GM21367 (cell line): ENCODE results near the gene RAP1B.

ENCODE experiments used
- ATAC-seq: cut with Tn5 transposase; IDR thresholded peaks from one replicate; pipeline ENCODE4 v1.9.1; 2021; ENCODE audit not compliant: unreplicated experiment

Gene RAP1B

DNA sequence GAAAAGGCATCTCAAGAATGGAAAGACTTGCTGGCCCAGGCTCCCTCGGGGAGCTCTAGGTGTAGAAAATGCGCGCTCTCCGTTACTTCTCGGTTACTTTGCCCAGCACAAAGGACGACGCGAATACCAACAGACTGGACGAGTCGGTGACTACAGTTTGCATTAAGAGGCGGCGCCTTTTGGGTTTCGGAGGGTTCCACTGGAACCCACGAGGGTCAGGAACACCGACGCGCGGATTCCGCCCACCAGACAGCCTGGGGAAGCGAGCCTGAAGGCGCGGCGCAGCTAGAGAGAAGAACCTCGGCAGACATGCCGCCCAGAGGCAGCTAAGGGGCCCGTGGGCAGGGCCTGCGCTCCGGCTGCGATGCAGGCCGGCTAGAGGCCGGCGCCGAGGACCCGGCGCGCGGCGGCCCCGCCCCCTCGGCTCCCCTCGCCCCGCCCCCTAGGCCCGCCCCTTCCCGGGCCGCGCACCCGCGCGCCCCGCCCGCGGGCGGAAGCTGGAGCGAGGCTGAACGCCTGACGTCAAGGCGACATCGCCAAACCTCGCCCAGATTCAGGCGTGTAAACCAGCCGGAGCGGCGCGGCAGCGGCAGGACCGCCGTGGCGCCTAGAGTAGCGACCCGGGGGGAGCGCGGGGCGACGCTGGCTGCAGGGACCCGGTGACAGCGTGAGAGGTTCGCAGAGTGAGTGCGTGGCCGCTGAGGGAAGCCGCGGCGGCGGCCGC lies at the start of gene RAP1B:
TSS of gene RAP1B (plus strand) at position 530 of the 724 bp plus-strand sequence. CDS start 37,826 bp downstream, outside the sequence.
- peak; percentile 71 for ATAC-seq

DNA sequence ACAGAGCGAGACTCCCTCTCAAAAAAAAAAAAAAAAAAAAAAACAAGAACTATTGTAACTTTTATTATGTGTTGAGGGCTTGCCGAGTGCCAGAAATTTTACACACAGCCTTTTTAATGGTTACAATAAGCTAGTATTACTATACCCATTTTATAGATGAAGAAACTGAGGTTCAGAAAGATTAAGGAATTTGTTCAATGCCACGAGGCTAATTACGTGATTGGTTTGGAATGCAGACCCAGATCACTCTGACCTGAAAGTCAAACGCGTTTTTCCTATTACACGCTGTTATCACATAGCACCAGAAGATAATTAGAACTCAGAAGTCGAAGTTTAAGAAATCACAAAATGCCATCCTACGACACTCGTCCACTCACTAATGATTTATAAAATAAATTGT lies 48.9 kb upstream of the RAP1B start:
- no peak for ATAC-seq

DNA sequence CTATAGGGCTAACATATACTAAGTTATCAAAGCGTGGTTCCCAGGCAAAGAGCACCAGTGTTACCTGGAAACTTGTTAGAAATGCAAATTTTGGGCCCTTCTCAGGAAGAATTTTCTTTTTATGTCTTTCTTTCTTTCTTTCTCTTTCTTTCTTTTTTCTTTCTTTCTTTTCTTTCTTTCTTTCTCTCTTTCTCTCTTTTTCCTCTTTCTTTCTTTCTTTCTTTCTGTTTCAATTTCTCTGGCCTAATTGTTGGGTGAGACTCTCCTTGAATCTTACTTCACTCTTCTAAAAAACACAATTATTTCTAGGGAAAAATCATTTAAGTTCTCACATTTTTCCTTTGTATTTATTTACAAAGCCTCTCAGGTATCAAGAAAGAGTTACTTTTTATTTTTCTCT lies 46.5 kb upstream of the RAP1B start:
- ATAC-seq: no peak

DNA sequence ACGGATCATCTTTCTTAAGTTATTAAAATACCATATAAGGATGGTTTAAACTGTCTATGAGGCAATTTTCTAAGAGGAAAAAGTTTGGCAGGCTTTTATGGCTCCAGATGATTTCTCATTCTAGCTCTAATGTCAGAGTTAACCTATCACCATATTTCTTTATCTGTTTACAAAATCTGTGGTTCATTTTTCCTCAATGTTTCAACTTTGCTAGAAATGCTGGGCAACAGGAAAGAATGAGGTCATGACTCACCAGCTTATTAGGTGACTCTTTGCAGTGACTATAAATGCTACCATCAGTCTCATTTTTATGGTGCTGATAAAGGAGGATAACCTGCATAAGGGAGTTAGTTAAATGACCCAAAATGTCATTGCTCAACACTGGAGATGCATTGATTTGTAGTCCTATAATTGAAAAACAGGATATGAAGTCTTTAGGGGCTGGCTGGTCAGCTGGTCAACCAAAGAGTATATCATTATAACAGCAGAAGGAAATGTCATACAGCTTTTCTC lies 45.3 kb upstream of the RAP1B start:
- no peak for ATAC-seq

DNA sequence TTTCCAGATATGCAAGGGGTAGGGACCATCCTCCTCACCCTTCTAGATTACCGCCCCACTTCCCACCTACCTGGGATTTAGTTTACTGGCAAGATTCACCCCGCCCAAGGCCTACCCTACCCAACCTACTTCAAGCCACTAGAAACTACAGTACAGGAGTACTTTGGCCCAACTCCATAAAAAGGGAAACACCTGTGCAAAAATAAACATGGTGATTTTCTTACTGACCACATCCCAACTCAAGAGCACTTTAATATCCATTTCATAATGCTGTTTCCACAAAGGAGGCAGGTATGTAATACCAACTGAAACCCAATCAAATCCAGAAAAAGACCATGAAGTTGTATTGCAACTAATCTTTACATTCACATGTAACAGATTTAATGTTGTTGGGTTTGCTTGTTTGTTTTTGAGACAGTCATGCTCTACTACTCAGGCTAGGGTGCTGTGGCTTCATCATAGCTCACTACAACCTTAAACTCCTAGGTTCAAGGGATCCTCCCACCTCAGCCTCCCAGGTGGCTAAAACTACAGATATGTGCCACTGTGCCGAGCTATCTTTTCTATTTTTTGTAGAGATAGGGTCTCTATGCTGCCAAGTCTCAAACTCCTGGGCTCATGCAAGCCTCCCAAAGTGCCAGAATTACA lies 41.7 kb upstream of the RAP1B start:
- no peak for ATAC-seq

DNA sequence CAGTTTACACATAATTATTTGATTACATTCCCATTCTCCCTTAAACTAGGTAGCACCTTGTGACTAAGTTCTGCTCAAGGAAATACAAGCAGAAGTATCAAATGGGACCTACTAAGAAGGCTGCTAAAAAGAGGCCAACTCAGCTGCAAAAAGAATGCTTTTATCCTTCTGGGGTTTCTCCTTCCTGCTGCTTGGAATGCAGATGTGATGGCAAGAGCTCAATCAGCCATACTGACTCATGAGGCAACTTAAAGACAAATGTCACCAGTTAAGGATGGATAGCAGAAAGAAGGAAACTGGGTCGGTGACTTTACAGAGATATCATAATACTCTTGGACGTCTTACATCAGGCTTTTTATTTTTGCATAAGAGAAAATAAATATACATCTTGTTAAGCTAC lies 38.0 kb upstream of the RAP1B start:
- ATAC-seq: no peak

DNA sequence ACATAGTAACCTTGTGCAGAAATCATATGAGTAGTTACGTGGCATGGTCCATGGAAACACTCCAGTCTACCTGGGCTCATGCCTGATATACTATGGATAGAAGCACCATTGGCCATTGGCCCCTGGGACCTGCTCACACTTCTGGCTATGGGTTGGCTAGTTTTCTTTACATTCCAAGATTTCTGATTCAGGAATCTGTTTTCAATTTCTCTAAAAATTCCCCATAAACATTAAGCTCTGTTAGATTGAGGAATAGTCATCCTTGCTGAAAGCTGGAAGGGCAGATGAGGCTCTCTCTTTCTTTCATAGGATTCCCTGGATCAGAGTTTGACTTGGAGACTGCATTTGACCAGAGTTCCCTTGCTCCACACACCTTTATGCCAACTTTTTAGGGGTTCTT lies 37.3 kb upstream of the RAP1B start:
- no peak for ATAC-seq

DNA sequence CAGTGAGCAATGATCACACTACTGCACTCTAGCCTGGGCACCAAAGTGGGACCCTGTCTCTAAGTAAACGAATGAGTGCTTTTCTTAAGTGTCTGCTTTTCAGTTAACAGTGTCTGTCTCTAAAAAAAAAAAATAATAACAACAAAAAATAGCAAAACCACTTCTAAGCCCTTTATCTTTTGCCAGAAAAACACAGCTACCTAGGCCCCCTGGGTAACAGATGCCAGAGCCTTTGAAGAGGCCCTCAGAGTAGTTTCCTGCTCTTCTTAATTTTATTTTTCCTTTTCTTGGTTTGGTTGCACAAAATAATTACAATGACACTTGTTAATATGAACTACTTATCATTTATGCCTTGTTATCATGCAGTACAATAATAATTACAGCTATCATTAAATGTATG lies 32.8 kb upstream of the RAP1B start:
- ATAC-seq: no peak

DNA sequence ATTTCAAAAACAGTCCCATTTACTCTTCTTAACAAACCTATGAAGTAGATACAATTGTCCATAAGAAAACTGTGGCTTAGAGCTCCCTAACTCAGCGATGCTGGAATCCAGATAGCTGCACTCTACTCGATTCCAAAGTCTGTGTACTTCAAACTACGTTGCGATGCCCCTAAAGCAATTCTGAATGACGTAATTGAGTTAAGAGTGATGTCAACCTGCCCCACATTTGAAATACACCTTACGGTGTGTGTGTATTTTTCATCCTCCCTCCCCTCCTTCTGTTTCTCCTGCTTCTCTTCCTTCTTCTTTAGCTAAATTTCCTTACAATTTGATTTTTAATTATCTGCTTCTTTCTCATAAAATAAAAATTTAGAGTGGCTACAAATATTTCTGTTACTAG lies 31.9 kb upstream of the RAP1B start:
- no peak for ATAC-seq

DNA sequence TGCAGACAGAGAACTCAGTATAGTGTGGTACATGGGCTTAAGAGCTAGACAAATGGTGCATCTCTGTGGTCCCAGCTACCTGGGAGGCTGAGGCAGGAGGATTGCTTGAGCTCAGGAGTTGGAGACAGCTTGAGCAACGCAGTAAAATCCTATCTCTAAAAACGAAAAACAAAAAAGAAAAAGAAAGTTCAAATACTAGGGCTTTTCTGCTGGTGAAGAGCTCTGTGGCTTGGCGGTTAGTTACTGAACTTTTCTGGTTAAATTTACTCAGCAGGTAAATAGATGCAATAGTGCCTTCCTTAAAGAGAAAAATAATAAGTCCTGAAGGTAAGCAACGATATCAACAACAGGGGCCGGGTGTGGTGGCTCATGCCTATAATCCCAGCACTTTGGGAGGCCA lies 31.4 kb upstream of the RAP1B start:
- ATAC-seq: no peak

DNA sequence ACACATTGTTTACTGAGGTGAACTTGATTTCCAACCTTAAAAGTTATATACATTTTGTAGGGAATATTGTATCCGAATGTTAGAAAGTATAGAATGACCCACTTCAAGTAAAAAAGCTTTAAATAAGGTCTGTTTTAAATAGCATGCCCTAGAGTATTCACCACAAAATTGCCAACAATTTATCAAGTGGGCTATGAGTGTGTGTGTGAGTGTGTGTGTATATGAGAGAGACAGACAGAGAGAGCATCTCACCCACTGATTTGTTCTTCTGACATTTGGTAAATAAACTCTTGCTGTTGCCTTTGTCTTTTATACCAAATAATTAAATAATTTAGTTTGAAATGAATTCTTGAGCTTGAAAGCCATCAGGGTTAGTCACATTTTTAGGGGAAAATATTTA lies 29.8 kb upstream of the RAP1B start:
- ATAC-seq: no peak

DNA sequence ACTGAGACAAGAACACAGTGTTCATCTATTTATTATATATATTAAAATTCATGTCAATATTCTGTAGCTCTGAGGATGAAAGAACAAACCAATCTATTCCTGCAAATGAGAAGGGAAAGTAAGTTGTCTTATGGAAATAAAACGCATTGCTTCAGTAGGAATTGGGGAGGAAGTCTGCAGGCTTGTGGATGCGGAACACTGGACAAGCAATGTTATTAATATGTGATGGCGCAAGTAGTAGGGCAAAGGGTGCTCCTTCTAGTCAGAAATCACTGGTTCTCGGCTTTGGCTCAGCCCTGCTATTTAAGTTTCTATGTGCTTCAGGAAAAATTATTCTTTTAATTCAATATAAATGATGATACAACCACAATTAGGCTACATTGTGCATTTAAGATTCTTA lies 28.8 kb upstream of the RAP1B start:
- no peak for ATAC-seq

DNA sequence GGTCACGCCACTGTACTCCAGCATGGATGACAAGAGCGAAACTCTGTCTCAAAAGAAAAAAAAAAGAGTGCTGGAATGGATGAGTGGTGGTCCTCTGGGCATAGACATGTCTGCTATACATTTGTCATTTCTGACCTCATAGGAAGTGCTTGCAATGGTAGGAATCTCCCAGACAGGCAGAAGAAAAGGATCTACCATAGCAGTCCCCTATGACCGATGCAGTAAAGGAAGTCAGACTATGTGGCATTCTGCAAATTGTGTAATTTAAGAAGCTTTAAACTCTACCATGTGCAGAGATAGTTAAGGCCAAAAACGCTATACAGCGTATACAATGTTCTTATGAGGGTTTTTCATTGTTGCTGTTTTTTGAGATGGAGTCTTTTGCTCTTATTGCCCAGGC lies 24.7 kb upstream of the RAP1B start:
- ATAC-seq: no peak

DNA sequence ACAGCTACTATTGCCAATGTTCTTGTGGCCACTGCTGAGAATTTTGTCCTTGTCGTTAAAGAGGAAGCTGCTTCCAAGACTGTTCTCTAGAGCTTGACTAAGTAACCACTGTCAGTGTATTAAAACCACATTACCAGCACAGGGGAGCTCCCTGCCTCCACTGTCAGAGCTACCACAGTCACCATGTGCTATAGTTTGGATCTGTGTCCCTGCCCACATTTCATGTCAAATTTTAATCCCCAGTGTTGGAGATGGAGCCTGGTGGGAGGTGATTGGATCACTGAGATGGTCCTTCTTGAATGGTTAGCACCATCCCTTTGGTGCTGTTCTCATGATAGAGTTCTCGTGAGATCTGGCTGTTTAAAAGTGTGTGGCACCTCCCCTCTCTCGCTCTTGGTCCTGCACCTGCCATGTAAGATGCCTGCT lies 23.2 kb upstream of the RAP1B start:
- peak; percentile 73 for ATAC-seq

DNA sequence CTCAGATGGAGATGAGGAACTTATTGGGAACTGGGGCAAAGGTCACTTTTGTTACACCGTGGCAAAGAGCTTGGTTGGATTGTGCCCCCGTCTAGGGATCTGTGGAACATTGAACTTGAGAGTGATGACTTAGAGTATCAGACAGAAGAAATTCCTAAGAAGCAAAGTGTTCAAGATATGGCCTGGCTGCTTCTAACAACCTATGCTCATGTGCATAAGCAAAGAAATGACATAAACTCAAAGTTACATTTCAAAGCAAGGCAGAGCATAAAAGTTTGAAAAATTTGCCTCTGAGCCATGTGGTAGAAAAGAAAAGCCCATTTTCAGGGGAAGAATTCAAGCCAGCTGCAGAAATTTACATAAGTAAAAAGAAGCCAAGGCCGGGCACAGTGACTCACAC lies 21.5 kb upstream of the RAP1B start:
- ATAC-seq: no peak

DNA sequence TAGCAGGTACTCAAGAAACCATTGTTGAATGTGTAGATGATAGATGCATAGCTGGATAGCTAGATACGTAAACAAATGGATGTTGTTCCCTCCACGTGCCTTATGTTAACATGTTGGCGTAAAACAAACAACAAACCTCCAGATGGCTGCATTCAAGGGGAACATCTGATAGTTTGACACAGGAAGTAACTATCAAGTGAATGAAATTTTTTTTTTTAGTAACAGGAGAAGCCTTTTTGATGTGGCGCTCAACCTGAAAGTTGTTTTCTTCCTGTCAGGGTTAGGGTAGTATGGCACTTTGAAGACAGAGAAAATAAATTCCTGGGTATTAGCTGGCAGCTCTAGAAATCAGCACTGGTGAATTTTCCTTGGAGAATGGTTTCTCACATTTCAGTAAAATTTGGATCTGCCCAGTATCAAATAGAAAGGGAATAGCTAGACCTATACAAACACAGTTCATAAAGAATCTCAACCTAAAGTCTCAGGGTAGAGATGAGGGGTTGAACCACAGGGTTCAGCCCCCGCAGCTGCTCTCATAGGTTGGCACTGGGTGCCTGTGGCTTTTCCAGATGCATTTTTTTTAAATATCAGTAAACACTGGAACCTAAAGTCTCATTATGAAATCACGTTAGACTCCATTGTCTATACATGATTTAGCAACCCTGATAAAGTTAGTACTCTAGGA lies 18.8 kb upstream of the RAP1B start:
- peak; percentile 46 for ATAC-seq

DNA sequence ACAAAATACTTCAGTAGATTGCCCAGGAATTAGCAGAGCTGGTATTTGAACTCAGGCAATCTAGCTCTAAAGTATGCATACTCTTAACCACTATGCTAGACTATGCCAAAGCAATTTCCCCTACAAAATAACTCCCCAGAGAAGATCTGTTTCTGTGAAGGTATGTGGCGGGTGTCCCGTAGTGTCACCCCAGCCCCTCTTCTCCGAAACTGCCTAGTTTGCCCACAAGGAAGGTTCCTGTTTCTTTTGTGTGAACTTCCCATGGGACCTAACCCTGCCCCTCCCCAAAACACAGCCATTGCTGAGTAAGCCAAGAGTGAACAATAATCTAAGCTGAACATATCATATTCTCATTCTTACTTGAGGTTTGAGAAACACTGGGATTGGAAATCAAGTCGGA lies 15.5 kb upstream of the RAP1B start:
- ATAC-seq: no peak

DNA sequence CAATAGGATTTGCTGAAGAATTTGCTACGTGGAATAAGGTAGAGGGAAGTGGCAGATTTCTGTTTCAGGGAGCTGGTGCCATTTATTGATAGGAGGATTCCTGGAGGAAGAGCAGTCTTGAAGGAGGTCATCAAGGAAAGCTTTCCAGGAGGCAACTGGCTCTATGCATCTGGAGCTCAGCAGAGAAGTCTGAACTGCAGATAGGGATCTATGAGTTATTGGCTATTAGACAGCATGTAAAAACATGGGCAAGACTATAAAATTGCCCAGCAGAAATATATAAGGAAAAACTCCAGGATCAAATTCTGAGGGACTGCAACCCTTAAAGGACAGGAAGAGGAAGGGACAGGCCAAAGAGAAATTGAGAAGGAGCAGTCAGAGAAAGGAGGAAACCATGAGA lies 8.9 kb upstream of the RAP1B start:
- ATAC-seq: no peak

DNA sequence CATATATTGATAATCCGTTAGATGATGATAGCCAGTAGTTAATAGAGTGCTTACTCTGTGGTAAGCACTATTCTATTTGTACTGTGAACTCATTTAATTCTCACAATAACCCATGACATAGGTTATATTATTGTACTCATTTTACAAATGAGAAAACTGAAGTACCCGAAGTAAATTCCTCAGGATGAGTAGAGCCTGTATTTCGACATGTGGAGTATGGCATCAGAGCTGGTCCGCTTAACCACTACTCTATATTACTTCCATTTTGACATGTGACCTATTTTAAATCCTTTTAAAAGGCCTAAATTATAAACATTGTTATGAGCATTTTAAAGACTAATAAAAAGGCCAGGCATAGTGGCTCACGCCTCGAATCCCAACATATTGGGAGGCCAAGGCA lies 8.0 kb upstream of the RAP1B start:
- ATAC-seq: no peak

DNA sequence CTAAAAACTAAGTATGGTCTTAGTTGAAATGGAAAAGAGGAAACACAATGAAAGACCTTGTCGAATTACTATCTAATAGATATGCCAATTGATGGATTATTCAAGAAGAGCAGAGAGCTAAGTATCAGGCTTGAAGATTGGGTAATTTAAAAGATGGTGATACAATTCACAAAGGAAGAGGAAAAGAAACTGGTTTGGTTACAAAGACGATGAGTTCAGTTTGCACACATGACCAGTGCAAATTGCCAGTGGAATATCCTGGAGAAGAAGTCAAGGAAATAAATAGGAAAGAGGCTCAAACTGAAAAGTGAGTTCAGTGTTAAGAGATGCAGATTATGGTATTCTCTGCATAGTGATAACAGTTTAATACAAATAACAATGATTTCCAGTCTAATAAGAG lies 2.5 kb upstream of the RAP1B start:
- ATAC-seq: no peak

DNA sequence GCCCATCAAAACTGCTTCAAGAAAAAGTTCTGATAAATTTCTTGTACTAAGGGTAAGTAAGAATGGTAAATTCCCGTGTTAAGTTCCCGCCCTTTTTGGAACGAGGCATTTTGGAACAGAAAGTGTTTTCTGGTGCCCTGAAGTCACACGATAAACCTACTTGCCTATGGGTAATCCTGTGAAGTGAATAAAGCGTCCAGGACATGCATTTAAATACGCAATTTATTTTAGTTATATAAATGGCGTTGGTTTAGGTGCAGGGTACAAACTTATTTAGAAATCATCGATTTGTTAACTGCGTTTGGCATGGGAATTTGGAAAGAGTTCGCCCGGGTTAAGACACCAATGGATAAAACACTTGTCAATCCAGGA lies 715 bp upstream of the RAP1B start:
- no peak for ATAC-seq
